Neural progenitor cell (in vitro differentiated cells): ENCODE results near the gene TRH. TPM values are rescaled to one million over a fixed set of nuclear protein-coding genes. Genes with fewer than 3 reads are reported as not detected.

Experiments used
- DNase-seq: peaks from one replicate; pipeline ENCODE4 v3.0.0-alpha.2; 2016; ENCODE audit warnings: low spot score
- H2AFZ ChIP-seq: fragments of 200-600 bp; sonication (generic); replicated peaks from 2 replicates; pipeline ENCODE4 v1.6.1; 2016; ENCODE audit warnings: antibody characterized with exemption
- H3F3A ChIP-seq: fragments of 200-600 bp; sonication (generic); 2 replicates; pipeline ENCODE4 v1.6.1; 2016; ENCODE audit warnings: antibody characterized with exemption, low read depth
- H3K27ac ChIP-seq: fragments of 200-600 bp; sonication (generic); 2 replicates; pipeline ENCODE4 v1.5.1; 2016; ENCODE audit warnings: mild to moderate bottlenecking
- H3K27me3 ChIP-seq: fragments of 200-600 bp; sonication (generic); 2 replicates; pipeline ENCODE4 v1.6.1; 2016; ENCODE audit warnings: mild to moderate bottlenecking, moderate library complexity
- H3K36me3 ChIP-seq: fragments of 200-600 bp; sonication (generic); 2 replicates; pipeline ENCODE4 v1.5.1; 2016
- H3K4me1 ChIP-seq: fragments of 200-600 bp; sonication (generic); 2 replicates; pipeline ENCODE4 v1.6.1; 2016; ENCODE audit warnings: mixed run types
- H3K4me2 ChIP-seq: fragments of 200-600 bp; sonication (generic); 2 replicates; pipeline ENCODE4 v1.6.1; 2016
- H3K4me3 ChIP-seq: fragments of 200-600 bp; sonication (generic); 2 replicates; pipeline ENCODE4 v1.5.1; 2016
- H3K79me2 ChIP-seq: fragments of 200-600 bp; sonication (generic); 2 replicates; pipeline ENCODE4 v1.6.1; 2016; ENCODE audit warnings: low read depth
- H3K9ac ChIP-seq: fragments of 200-600 bp; sonication (generic); 2 replicates; pipeline ENCODE4 v1.6.1; 2016
- H3K9me3 ChIP-seq: fragments of 200-600 bp; sonication (generic); 2 replicates; pipeline ENCODE4 v1.5.1; 2016; ENCODE audit warnings: low read depth
- H4K20me1 ChIP-seq: fragments of 200-600 bp; sonication (generic); 2 replicates; pipeline ENCODE4 v1.6.1; 2016; ENCODE audit warnings: low read depth
- H3K27ac Mint-ChIP-seq: 3 replicates; pipeline ENCODE4 v1.8.0; 2021; ENCODE audit warnings: mixed read lengths
- H3K27me3 Mint-ChIP-seq: 2 replicates; pipeline ENCODE4 v1.8.0; 2022; ENCODE audit warnings: low read depth, mild to moderate bottlenecking, inconsistent platforms, moderate library complexity, mixed read lengths; ENCODE audit not compliant: insufficient read depth
- H3K36me3 Mint-ChIP-seq: 3 replicates; pipeline ENCODE4 v1.8.0; 2021; ENCODE audit warnings: mixed read lengths
- H3K4me1 Mint-ChIP-seq: 3 replicates; pipeline ENCODE4 v1.8.0; 2021; ENCODE audit warnings: mixed read lengths
- H3K4me3 Mint-ChIP-seq: 3 replicates; pipeline ENCODE4 v1.8.0; 2021; ENCODE audit warnings: mild to moderate bottlenecking, moderate library complexity, mixed read lengths
- H3K9me3 Mint-ChIP-seq: 3 replicates; pipeline ENCODE4 v1.8.0; 2020; ENCODE audit warnings: mixed read lengths
- CTCF ChIP-seq: fragments of 200-600 bp; sonication (generic); IDR thresholded peaks from 2 replicates; pipeline ENCODE4 v1.5.1; 2017; ENCODE audit warnings: antibody characterized with exemption, mild to moderate bottlenecking
- EZH2 ChIP-seq: fragments of 200-600 bp; sonication (generic); IDR thresholded peaks from 2 replicates; pipeline ENCODE4 v1.6.1; 2017; ENCODE audit warnings: antibody characterized with exemption, mild to moderate bottlenecking, moderate library complexity
- EZH2phosphoT487 ChIP-seq: fragments of 200-600 bp; sonication (generic); IDR thresholded peaks from 2 replicates; pipeline ENCODE4 v1.6.1; 2017; ENCODE audit warnings: antibody characterized with exemption
- total RNA-seq: library from RNA; depleted of rRNA; stranded (reverse); fragments of >200 nt; gene quantifications from 2 replicates; pipeline ENCODE4 v1.2.3, GENCODE V29; 2015; ENCODE audit warnings: low replicate concordance

TRH gene
- total RNA-seq, 1 donor from 2014 or later: not detected

- no peaks in the 10 kb centered on the region for H3K9me3 Mint-ChIP-seq
- peaks cover 6% of the 10 kb centered on the region for H3K27me3 Mint-ChIP-seq
- Histone ChIP-seq H3K4me3 (no peak overlapping the region), H3K79me2 (no peaks in the 10 kb centered on the region), H3K4me2 (no peak overlapping the region), H3K27me3 (peaks cover 47% of the 10 kb centered on the region), H3K36me3 (no peaks in the 10 kb centered on the region), H3K9ac (no peak overlapping the region), H3K4me1 (peaks cover 41% of the 10 kb centered on the region), H3K27ac (no peak overlapping the region), H3F3A (peaks cover 9% of the 10 kb centered on the region), H4K20me1 (no peaks in the 10 kb centered on the region), H2AFZ (no peak overlapping the region), H3K9me3 (no peaks in the 10 kb centered on the region)
- no peak overlapping the region for H3K4me3 Mint-ChIP-seq
- DNase-seq: no peak
- H3K36me3 Mint-ChIP-seq: no peaks in the 10 kb centered on the region
- H3K27ac Mint-ChIP-seq: no peak overlapping the region
- TF ChIP-seq EZH2 (no peak), EZH2phosphoT487 (no peak), CTCF (no peak)
- peaks cover 54% of the 10 kb centered on the region for H3K4me1 Mint-ChIP-seq
These were observed 8.6 kb upstream of the TRH start for GRCh38 chr3:129965937-129966336.

GRCh38 chr3:129966876-129967275 lies 7.6 kb upstream of the TRH start:
- Mint-ChIP-seq H3K4me3 (peak overlapping the region; percentile 12), H3K4me1 (peaks cover 62% of the 10 kb centered on the region), H3K36me3 (no peaks in the 10 kb centered on the region), H3K27me3 (peaks cover 8% of the 10 kb centered on the region), H3K27ac (peak overlapping the region; percentile 22), H3K9me3 (no peaks in the 10 kb centered on the region)
- Histone ChIP-seq H2AFZ (no peak overlapping the region), H4K20me1 (no peaks in the 10 kb centered on the region), H3F3A (peaks cover 16% of the 10 kb centered on the region), H3K4me3 (no peak overlapping the region), H3K36me3 (no peaks in the 10 kb centered on the region), H3K79me2 (no peaks in the 10 kb centered on the region), H3K4me1 (peaks cover 46% of the 10 kb centered on the region), H3K9ac (no peak overlapping the region), H3K27me3 (peaks cover 57% of the 10 kb centered on the region), H3K27ac (no peak overlapping the region), H3K4me2 (no peak overlapping the region), H3K9me3 (no peaks in the 10 kb centered on the region)
- no peak for TF ChIP-seq EZH2
- no peak for TF ChIP-seq EZH2phosphoT487
- no peak for TF ChIP-seq CTCF
- DNase-seq: peak; percentile 71

- Histone ChIP-seq H4K20me1 (no peaks in the 10 kb centered on the region), H2AFZ (no peak overlapping the region), H3K9ac (no peak overlapping the region), H3K27me3 (peaks cover 65% of the 10 kb centered on the region), H3K36me3 (no peaks in the 10 kb centered on the region), H3K9me3 (no peaks in the 10 kb centered on the region), H3K4me2 (no peak overlapping the region), H3K4me3 (no peak overlapping the region), H3K4me1 (peaks cover 46% of the 10 kb centered on the region), H3K79me2 (no peaks in the 10 kb centered on the region), H3K27ac (no peak overlapping the region), H3F3A (peaks cover 23% of the 10 kb centered on the region)
- Mint-ChIP-seq H3K36me3 (no peaks in the 10 kb centered on the region), H3K4me3 (no peak overlapping the region), H3K27ac (no peak overlapping the region), H3K9me3 (no peaks in the 10 kb centered on the region), H3K4me1 (peaks cover 66% of the 10 kb centered on the region), H3K27me3 (peaks cover 11% of the 10 kb centered on the region)
- DNase-seq: no peak
- no peak for TF ChIP-seq EZH2
- no peak for TF ChIP-seq EZH2phosphoT487
- no peak for TF ChIP-seq CTCF
These were observed 6.8 kb upstream of the TRH start for GRCh38 chr3:129967761-129968160.
